Osteoblast (primary cell): ENCODE data around the gene PTPRN2. TPM values are rescaled to one million over a fixed set of nuclear protein-coding genes. Genes with fewer than 3 reads are reported as not detected.

Source experiments
- DNase-seq: peaks from one replicate; pipeline ENCODE4 v3.0.0; 2011; ENCODE audit warnings: low spot score, mixed read lengths; ENCODE audit not compliant: insufficient read length; ENCODE audit errors: missing footprints
- H2AFZ ChIP-seq: 2 replicates; pipeline ENCODE4 v1.6.0; 2011; ENCODE audit warnings: mild to moderate bottlenecking, low read length
- H3K27ac ChIP-seq: 2 replicates; pipeline ENCODE4 v1.5.1; 2011; ENCODE audit warnings: mild to moderate bottlenecking, low read depth, low read length, moderate library complexity
- H3K27me3 ChIP-seq: 2 replicates; pipeline ENCODE4 v1.6.0; 2012; ENCODE audit warnings: mild to moderate bottlenecking, control low read depth, inconsistent platforms, low read length, moderate library complexity; ENCODE audit not compliant: insufficient read depth
- H3K36me3 ChIP-seq: 2 replicates; pipeline ENCODE4 v1.5.1; 2011; ENCODE audit warnings: mild to moderate bottlenecking, low read length, control low read depth, moderate library complexity; ENCODE audit not compliant: insufficient read depth
- H3K4me1 ChIP-seq: 2 replicates; pipeline ENCODE4 v1.5.1; 2011; ENCODE audit warnings: mild to moderate bottlenecking, low read length, control low read depth, moderate library complexity; ENCODE audit not compliant: insufficient read depth
- H3K4me2 ChIP-seq: 2 replicates; pipeline ENCODE4 v1.6.0; 2011; ENCODE audit warnings: mild to moderate bottlenecking, low read length; ENCODE audit not compliant: insufficient read depth
- H3K4me3 ChIP-seq: fragments of 200-600 bp; sonication (generic); 3 replicates; pipeline ENCODE4 v1.5.1; 2012; ENCODE audit warnings: mild to moderate bottlenecking, low read length, inconsistent platforms; ENCODE audit not compliant: insufficient read depth
- H3K79me2 ChIP-seq: 2 replicates; pipeline ENCODE4 v1.6.0; 2012; ENCODE audit warnings: mild to moderate bottlenecking, low read length, control low read depth, inconsistent platforms; ENCODE audit not compliant: insufficient read depth
- H3K9me3 ChIP-seq: 2 replicates; pipeline ENCODE4 v1.5.1; 2011; ENCODE audit warnings: low read depth, low read length, control low read depth
- H4K20me1 ChIP-seq: 2 replicates; pipeline ENCODE4 v1.6.0; 2012; ENCODE audit warnings: mild to moderate bottlenecking, low read length, control low read depth; ENCODE audit not compliant: insufficient read depth
- total RNA-seq: library from RNA; depleted of rRNA; stranded (reverse); fragments of >200 nt; gene quantifications from 2 replicates; pipeline ENCODE4 v1.2.3, GENCODE V29; 2012
- TF ChIP-seq, protein P1 (sequence below): IDR thresholded peaks from 2 replicates; pipeline ENCODE4 v1.5.1; 2011; ENCODE audit warnings: mild to moderate bottlenecking, low read depth, low read length, moderate library complexity; ENCODE audit errors: extremely low read depth

The PTPRN2 gene
- total RNA-seq, 1 donor: 0.36 TPM

DNA sequence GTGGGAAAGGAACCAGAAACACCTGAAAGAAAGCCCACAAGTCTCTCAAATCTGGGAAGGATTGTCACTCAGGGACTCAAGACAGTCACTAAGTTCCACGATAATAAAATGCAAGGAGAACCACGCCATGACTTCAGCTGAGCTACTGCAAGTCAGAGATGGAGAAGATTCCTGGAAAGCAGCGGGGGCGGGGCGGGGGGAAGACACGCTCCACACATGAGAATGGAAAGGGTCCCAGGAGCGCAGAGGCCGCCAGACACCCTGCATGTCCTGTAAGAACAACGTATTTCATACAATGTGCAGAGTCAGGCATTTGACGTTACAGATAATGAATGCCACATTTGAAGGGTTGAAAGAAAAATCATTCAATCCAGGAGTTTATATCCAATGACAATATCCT, 448.1 kb downstream of the PTPRN2 start:
- TF ChIP-seq, protein P1, sequence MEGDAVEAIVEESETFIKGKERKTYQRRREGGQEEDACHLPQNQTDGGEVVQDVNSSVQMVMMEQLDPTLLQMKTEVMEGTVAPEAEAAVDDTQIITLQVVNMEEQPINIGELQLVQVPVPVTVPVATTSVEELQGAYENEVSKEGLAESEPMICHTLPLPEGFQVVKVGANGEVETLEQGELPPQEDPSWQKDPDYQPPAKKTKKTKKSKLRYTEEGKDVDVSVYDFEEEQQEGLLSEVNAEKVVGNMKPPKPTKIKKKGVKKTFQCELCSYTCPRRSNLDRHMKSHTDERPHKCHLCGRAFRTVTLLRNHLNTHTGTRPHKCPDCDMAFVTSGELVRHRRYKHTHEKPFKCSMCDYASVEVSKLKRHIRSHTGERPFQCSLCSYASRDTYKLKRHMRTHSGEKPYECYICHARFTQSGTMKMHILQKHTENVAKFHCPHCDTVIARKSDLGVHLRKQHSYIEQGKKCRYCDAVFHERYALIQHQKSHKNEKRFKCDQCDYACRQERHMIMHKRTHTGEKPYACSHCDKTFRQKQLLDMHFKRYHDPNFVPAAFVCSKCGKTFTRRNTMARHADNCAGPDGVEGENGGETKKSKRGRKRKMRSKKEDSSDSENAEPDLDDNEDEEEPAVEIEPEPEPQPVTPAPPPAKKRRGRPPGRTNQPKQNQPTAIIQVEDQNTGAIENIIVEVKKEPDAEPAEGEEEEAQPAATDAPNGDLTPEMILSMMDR: no peak
- no peak overlapping the region for H2AFZ ChIP-seq
- H4K20me1 ChIP-seq: no peaks in the 10 kb centered on the region
- no peaks in the 10 kb centered on the region for H3K4me1 ChIP-seq
- no peaks in the 10 kb centered on the region for H3K36me3 ChIP-seq
- H3K27ac ChIP-seq: no peak overlapping the region
- DNase-seq: no peak
- H3K27me3 ChIP-seq: no peaks in the 10 kb centered on the region
- no peak overlapping the region for H3K4me2 ChIP-seq
- peaks cover 4% of the 10 kb centered on the region for H3K9me3 ChIP-seq
- H3K4me3 ChIP-seq: no peak overlapping the region
- H3K79me2 ChIP-seq: no peaks in the 10 kb centered on the region

DNA sequence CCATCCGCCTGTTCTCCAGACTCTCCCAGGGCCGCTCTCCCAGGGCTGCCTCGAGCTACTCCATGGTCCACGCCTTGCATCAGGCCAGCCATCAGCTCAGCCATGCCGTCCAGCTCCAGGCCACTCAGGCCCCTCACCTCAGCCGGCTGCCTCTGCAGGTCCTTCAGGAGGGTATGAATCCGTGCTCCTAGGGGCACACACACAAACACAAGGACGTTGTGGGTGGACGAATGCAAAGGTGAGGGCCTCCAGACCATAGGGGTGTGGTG, 449.4 kb downstream of the PTPRN2 start:
- Histone ChIP-seq H3K27me3 (no peaks in the 10 kb centered on the region), H3K4me3 (no peak overlapping the region), H3K4me2 (no peak overlapping the region), H2AFZ (no peak overlapping the region), H3K36me3 (no peaks in the 10 kb centered on the region), H3K27ac (no peak overlapping the region), H4K20me1 (no peaks in the 10 kb centered on the region), H3K79me2 (no peaks in the 10 kb centered on the region), H3K4me1 (no peaks in the 10 kb centered on the region), H3K9me3 (peaks cover 4% of the 10 kb centered on the region)
- DNase-seq: no peak
- TF ChIP-seq, protein P1: no peak

DNA sequence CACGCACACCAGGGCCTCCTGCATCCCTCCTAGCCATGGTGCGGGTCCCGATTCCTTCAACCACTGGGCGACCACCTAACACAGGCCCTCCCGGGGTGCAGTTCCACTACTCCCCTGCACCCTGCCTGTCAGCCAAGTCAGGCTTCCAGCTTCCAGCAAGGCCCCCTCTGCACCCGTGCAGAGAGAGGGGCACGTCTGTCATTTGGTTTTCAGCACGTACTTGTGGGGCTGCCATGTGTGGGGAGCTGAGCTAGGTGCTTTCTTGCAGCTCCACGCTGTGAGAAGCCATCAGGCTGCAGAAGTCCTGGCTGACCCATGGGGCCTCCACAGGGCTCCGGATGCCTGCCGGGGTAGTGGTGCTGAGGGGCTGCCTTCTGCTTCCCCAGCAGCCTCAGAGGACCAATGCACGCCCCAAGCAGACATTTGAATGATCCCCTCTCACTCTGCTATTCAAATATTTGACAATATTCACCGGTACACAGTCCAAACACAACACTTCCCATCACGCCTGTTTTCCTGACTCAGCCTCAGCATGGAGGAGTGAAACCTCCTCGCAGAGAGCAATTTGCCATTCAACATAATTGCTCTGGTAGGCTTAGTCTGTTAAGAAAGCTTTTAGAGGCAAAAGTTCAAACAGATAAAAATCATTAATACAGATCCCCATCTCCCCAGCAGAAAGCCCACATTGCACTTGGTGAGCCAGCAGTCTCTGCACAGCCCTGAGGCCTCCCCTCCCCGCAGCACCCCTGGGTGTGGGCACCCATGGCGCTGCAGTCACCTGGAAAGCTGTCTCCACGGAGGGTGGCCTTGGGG, 449.9 kb downstream of the PTPRN2 start:
- Histone ChIP-seq H3K27ac (no peak overlapping the region), H3K4me2 (no peak overlapping the region), H3K4me3 (no peak overlapping the region), H3K9me3 (peaks cover 4% of the 10 kb centered on the region), H3K4me1 (no peaks in the 10 kb centered on the region), H2AFZ (no peak overlapping the region), H3K79me2 (no peaks in the 10 kb centered on the region), H3K27me3 (no peaks in the 10 kb centered on the region), H3K36me3 (no peaks in the 10 kb centered on the region), H4K20me1 (no peaks in the 10 kb centered on the region)
- TF ChIP-seq, protein P1: no peak
- DNase-seq: no peak

DNA sequence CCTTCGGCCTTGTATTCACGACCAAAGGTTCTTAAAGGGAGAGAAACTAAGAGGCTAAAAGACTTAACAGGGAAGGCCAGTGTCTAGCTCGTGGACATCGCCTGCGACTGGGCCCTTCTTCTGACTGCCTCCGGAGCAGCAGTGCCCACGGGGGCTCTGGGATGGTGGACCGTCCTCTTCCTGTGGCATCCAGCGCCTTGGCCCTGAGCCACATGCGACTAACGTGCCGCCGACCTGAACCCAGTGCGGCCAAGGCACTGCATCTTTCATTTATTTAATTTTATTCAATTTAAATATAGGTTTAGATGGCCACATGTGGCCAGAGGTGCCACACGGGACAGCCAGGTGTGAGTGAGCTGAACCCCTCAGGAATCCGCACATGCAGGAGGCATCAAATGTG, 451.7 kb downstream of the PTPRN2 start:
- no peak overlapping the region for H3K4me2 ChIP-seq
- no peak overlapping the region for H3K4me3 ChIP-seq
- H2AFZ ChIP-seq: no peak overlapping the region
- no peak overlapping the region for H3K27ac ChIP-seq
- peaks cover 12% of the 10 kb centered on the region for H3K9me3 ChIP-seq
- no peaks in the 10 kb centered on the region for H3K79me2 ChIP-seq
- no peak for DNase-seq
- no peaks in the 10 kb centered on the region for H3K4me1 ChIP-seq
- no peaks in the 10 kb centered on the region for H3K36me3 ChIP-seq
- H4K20me1 ChIP-seq: no peaks in the 10 kb centered on the region
- TF ChIP-seq, protein P1: no peak
- H3K27me3 ChIP-seq: no peaks in the 10 kb centered on the region
